NCI-H2196 (cell line): Measurements from ENCODE around the gene MATN3.
A peak's percentile ranks its signal among the peaks of the same experiment; 100 is the strongest.

Source experiments
- DNase-seq: peaks from one replicate; lab custom pipeline; 2025; ENCODE audit not compliant: unreplicated experiment; lab: John Stamatoyannopoulos, UW

Gene MATN3

GRCh38 chr2:20008703-20009102 is 3.8 kb downstream of the MATN3 start:
- no peak for DNase-seq

DNA sequence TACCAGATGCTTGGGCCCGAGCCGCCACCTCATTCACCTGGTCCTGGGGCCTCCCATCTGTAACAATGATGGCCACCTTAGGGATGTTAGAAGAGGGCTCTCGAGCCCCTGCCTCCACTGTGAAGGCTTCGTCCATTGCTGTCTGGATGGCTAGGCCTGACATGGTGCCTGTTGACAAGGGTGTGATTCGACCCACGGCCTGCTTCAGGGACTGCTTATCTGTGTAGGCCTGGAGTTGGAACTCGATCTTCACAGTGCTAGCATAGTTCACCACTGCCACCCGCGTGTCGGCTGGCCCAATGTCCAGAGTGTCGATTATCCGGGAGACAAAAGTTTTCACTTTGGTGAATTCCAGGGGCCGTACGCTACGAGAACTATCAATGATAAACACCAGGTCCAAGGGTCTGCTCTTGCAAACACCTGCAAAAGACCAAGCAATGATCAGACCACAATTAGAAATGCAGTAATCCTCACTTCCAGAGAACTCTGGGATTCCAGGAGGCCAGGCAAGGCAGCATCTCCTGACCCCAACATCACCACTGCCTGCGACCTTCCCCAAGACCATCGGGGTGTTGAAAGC is 6.5 kb downstream of the MATN3 start:
- no peak for DNase-seq

- no peak for DNase-seq
Observed at GRCh38 chr2:20005067-20005627, 7.3 kb downstream of the MATN3 start.

DNA sequence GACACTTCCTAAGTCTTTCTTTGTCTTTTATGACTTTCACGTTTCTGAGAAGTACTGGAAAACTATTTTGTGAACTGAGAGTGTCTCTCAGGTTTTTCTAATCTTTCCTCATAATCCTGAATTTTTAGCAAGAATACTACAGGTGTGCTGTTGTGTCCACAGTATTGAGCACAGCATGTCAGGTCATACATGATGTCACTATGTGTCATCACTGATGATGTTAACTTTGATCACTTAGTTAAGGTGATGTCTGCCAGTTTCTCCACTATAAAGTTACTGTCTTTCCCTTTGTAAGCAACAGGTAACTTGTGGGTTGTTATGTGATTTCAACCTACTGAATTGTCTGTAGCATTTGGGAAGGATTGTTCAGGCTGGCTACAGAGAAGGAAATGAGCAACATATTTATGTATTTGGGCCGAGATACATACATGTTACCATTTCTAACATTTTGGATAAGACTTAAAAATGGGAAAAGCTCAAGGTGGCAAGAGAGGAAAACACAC is 11.1 kb downstream of the MATN3 start:
- no peak for DNase-seq

DNA sequence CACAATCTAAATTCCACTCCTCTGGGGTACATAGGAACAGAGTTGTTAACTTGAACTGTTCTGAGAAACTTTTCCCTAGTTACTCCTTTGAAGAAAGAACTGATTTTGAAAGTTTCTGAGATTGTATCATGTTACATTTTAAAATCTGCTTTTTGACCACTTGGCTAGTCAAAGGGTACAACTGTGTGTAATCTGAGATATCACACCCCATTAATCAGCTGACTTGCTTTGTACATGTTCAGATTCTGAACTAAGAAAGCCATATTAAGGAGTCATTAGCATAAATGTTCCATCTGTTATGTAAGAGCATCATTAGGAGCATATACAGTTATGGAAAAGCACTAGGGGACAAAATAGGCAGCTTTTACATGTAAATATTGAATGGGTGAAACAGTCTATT is 18.7 kb downstream of the MATN3 start:
- no peak for DNase-seq

DNA sequence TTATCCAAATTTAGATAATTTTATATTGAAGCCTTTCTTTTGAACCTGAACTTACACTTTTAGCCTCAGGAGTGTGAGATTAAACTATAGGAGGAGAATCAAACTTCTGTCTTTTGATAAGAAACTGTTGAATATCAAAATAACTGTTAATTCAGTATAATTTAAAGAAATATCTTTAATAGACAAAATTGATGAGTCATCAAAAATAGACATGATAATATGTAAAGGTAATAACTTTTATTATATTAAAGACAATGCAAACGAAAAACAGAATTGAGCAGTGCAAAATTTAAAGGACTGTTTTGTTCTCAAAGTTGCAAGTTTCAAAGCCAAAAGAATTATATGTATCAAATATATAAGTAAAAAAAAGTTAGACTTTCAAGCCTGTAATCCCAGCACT is 20.6 kb downstream of the MATN3 start:
- no peak for DNase-seq

DNA sequence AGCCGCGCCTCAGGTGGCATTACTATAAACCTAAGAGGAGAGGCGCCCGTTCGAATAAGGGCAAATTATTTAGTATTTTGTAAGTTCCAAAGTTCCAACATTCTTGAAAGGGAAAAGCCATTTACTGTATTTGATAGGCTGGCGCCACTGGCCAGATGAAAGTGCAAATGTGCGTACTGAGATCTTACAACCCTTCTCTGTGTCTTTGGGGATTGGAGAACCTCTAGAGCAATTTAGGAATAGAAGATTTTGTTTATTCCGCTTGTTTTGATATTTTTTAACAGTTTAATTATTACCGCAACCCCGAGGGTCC is 22.1 kb downstream of the MATN3 start:
- no peak for DNase-seq

GRCh38 chr2:19989667-19990415 is 22.6 kb downstream of the MATN3 start, which contains the start of gene WDR35:
Gene WDR35 (minus strand): TSS chr2:19990105. CDS start chr2:19990015, 90 bp downstream.
- peak; percentile 96 for DNase-seq

DNA sequence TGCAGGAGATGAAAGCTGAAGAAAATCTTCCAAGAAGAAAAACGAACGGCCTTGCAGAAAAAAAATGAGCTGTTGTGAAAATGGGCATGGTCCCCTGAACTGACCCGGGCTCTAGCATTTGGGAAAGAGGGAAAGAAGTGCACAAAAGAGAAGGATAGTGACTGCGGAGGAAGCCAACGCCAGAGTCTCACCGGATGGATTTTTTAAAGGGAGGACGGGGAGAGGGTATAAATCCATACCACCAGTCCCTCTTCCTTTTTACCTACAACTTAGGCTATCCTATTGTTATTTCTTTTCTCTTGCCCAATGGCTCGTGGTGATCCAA is 23.2 kb downstream of the MATN3 start:
- DNase-seq, result no peak

DNA sequence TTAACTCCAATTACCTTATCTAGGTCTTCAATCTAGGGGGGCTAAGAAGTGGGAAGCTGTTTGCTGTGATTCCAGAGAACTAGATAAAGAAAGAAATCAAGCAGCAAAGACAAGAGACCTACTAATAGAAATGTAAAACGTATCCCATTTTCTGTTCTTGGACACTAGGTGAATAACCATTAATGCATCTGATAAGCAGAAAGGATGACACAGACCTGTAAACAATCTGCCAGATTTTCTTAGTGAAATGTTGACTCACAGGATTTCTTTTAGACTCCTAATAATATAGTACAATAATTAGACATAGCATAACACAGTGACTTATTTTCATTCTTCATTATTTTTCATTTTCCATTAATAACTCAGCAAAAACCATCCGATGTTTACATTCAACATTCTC is 23.9 kb downstream of the MATN3 start:
- DNase-seq, result no peak

- DNase-seq, result no peak
Observed at GRCh38 chr2:19987936-19988335, 24.5 kb downstream of the MATN3 start.

DNA sequence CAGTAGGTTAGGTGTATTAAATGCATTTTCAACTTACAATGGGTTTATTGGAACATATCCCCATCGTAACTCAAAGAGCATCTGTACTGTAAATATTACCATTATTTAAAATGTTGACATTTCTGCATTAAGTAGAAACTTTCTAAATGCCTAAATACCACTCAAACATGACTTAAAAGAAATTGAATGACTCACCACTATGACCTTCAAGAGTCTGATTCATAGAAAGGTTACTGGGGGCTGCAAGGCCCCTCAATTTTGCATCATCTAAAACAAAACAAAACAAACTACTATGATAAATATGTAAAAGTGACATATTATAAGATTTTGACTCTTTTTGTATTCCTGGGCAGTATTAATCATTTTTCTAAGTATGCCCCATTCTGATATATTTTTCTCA is 30.2 kb downstream of the MATN3 start:
- DNase-seq, result no peak

GRCh38 chr2:19979932-19980331 is 32.5 kb downstream of the MATN3 start:
- DNase-seq, result no peak

DNA sequence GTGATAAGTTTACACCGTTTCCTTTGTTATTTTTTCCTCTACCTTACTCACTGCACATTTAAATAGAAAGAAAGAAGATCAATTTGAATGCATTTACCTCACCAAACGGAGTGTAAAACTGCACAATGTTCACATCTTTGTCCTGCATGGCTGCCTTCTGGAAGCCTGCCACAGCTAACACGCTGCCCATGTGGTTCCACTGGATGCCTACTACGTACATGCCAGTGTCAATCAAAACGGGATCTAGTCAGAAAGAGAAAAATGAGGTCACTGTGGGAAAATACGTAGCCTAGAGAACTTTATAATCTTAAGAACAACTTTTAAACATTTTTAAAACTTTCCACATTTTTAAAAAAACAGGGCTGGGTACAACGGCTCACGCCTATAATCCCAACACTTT is 39.0 kb downstream of the MATN3 start:
- no peak for DNase-seq

GRCh38 chr2:19971691-19972090 is 40.8 kb downstream of the MATN3 start:
- DNase-seq, result no peak

GRCh38 chr2:19963386-19963785 is 49.1 kb downstream of the MATN3 start:
- DNase-seq, result no peak

- peak; percentile 60 for DNase-seq
Observed at GRCh38 chr2:19955544-19956422, 56.7 kb downstream of the MATN3 start.

GRCh38 chr2:19949071-19949470 is 63.4 kb downstream of the MATN3 start:
- no peak for DNase-seq

DNA sequence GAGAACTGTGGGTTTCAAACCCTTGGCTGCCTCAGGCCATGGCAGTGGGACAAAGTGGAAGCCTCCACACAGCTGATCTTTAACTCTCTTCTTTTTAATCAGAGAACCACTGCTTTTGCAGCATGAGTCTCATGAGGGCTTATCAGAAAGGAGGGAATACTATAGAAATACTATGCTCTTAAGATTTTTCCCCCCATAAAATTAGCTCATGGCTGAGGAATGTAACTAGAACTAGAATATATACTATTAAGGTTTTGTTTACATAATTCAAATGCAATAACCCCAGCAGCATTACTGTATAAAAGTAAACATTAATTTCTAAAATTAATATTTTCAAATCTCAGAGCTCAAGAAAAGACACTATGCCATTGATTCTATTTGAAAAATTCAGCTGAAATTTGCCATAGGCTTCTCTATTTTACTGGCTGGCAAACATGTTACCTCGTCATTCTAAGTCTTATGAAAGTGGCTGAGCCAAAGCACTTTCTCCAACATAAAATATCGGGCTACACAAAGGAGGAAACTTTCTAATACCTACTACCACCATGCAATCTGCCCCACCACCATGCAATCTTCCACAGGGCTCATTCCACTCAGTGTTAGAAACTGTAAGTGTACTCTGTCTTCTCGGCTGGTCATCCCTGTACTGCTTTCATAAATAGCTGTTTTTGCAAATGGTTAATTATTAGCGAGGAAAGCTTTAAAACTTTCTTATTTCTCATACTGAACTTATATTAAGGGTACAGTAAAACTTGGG is 65.1 kb downstream of the MATN3 start:
- DNase-seq, result no peak

DNA sequence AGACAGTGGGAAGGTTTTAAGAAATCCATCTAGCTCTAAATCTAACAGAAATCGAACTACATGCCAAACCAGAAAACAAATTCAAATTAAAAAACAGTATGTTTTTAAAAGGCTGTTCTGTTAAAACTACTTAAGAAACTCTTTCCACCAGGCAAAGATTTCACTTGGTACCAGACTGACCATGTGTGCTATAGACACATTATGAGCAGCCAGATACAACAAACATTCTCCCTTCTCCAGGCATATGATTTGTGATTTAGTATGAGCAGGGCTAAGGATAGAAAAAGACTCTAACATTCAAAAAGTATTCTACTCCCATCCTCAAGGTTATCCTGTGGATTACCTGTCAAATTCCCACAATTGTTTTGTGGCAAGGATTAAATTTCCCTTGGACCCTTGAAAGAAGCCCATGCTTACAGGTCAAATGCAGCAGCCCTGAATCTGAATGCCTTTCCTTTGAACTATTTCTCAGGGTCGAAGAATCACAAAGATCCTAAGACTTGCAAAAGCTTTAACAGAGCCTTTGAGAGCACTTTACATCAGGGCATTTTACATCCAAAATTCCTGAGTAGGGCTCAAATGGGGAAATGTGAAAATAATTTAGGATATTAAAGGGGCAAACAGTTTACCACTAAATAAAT is 68.1 kb downstream of the MATN3 start:
- no peak for DNase-seq
